ENCODE results near the gene PYDC2. TPM values are rescaled to one million over a fixed set of nuclear protein-coding genes. Genes with fewer than 3 reads are reported as not detected.

Gene PYDC2
- not detected in 3 replicates for total RNA-seq

DNA sequence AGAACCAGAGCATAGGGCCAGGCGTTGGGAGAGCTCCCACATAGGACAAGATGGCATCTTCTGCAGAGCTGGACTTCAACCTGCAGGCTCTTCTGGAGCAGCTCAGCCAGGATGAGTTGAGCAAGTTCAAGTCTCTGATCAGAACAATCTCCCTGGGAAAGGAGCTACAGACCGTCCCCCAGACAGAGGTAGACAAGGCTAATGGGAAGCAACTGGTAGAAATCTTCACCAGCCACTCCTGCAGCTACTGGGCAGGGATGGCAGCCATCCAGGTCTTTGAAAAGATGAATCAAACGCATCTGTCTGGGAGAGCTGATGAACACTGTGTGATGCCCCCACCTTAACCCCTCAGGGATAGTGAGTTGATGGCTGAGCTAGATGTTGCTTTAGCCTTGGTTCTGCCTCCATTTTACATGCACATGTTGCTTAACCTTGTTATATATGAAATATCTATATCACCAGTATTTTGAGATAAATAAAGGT is at the start of gene PYDC2:
PYDC2 (plus strand) TSS at position 51 of the 483 bp plus-strand sequence; CDS start at position 51, 0 bp downstream.
- TF ChIP-seq, protein P1, sequence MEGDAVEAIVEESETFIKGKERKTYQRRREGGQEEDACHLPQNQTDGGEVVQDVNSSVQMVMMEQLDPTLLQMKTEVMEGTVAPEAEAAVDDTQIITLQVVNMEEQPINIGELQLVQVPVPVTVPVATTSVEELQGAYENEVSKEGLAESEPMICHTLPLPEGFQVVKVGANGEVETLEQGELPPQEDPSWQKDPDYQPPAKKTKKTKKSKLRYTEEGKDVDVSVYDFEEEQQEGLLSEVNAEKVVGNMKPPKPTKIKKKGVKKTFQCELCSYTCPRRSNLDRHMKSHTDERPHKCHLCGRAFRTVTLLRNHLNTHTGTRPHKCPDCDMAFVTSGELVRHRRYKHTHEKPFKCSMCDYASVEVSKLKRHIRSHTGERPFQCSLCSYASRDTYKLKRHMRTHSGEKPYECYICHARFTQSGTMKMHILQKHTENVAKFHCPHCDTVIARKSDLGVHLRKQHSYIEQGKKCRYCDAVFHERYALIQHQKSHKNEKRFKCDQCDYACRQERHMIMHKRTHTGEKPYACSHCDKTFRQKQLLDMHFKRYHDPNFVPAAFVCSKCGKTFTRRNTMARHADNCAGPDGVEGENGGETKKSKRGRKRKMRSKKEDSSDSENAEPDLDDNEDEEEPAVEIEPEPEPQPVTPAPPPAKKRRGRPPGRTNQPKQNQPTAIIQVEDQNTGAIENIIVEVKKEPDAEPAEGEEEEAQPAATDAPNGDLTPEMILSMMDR (IDR thresholded peaks at IDR 0.05; ENCODE audit: unreplicated experiment), result no peak
- Mint-ChIP-seq H3K9me3 (peaks cover 4% of the 10 kb centered on the region), H3K36me3 (no peaks in the 10 kb centered on the region), H3K27me3 (ENCODE audit: low read depth) (peaks cover 1% of the 10 kb centered on the region), H3K27ac (no peak within 1 kb of the TSS), H3K4me3 (no peak within 1 kb of the TSS), H3K4me1 (peaks cover 6% of the 10 kb centered on the region)
- DNase-seq (ENCODE audit: low spot score in 2 of 2, unreplicated experiment in 2 of 2), result no peak

DNA sequence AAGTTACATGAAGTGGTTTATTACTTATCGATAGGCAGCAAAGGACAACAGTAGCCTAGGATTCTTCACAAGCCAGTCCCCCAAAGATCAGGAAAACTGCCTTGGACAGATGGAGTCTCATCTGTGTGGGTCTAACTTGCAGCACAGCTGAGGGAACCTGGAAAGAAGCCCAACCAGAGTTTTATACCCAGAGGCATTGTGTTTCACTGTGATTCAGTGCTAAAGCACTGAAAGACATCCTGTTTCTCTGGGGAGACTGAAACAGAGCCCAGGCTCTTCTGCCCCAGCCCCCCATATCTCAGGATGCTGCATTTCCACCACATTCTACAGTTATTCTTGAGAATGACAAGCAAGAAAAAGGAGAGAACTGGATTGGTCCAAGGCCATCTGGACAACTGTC is 48.2 kb upstream of the PYDC2 start:
- Mint-ChIP-seq H3K4me3 (no peak overlapping the region), H3K9me3 (peaks cover 25% of the 10 kb centered on the region), H3K4me1 (no peaks in the 10 kb centered on the region), H3K27me3 (ENCODE audit: low read depth) (no peaks in the 10 kb centered on the region), H3K27ac (no peak overlapping the region), H3K36me3 (peaks cover 7% of the 10 kb centered on the region)
- DNase-seq (ENCODE audit: low spot score in 2 of 2, unreplicated experiment in 2 of 2), result no peak
- TF ChIP-seq, protein P1 (IDR thresholded peaks at IDR 0.05; ENCODE audit: unreplicated experiment), result no peak

DNA sequence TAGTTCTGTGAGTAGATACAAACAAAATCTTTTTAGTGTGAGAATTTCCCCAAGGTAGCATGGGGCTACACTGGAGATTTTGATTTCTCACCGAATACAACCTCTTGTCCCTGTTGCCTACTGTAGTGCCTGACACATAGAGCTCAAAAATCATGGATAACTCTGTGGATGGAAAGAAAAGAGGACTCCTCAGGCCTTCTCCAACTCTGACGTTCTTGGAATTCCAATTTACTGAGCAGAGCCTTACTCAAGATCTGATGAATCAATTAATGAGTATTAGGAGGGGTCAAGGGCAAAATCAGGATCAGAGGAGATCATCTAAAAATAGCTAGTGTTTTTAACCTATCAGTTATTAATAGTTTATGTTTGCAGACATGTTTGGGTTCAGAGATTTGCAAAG is 46.7 kb upstream of the PYDC2 start:
- Mint-ChIP-seq H3K36me3 (peaks cover 7% of the 10 kb centered on the region), H3K9me3 (peaks cover 21% of the 10 kb centered on the region), H3K27ac (no peak overlapping the region), H3K4me1 (no peaks in the 10 kb centered on the region), H3K4me3 (no peak overlapping the region), H3K27me3 (ENCODE audit: low read depth) (no peaks in the 10 kb centered on the region)
- TF ChIP-seq, protein P1 (IDR thresholded peaks at IDR 0.05; ENCODE audit: unreplicated experiment), result no peak
- no peak for DNase-seq (ENCODE audit: low spot score in 2 of 2, unreplicated experiment in 2 of 2)

DNA sequence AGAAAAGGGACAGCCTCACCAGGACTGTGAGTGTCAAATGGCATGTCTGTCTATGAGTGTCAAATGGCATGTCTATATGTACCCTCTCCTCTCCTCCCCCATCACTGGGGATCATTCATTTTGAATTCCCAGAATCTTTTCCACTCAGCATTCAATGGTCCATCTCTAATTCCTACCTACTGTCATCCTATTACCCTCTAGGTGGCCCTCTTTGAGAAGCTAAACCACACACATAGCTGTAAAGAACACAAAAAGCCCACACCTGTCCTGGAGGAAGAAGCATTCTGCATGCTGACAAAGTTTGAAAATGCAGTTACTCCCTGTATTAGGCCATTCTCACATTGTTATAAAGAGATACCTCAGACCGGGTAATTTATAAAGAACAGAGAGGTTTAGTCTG is 46.2 kb upstream of the PYDC2 start:
- Mint-ChIP-seq H3K27me3 (ENCODE audit: low read depth) (no peaks in the 10 kb centered on the region), H3K36me3 (peaks cover 4% of the 10 kb centered on the region), H3K27ac (no peak overlapping the region), H3K9me3 (peaks cover 16% of the 10 kb centered on the region), H3K4me3 (no peak overlapping the region), H3K4me1 (no peaks in the 10 kb centered on the region)
- TF ChIP-seq, protein P1 (IDR thresholded peaks at IDR 0.05; ENCODE audit: unreplicated experiment), result no peak
- DNase-seq (ENCODE audit: low spot score in 2 of 2, unreplicated experiment in 2 of 2), result no peak

DNA sequence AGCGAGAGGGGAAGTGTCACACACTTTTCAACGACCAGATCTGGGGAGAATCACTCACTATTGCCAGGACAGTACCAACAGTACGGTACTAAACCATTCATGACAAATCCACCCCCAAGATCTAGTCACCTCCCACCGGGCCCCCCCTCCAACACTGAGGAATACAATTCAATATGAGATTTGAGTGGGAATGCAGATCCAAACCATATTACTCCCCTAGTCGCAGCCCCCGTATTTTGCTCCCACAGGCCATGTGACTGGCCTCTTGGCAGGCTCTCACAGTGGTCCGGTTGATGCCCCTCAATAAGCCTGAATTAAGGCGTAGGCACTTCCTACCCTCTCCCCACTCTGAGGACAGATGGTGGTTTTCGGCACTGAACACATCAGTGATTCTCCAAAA is 45.4 kb upstream of the PYDC2 start:
- no peaks in the 10 kb centered on the region for H3K36me3 Mint-ChIP-seq
- peaks cover 10% of the 10 kb centered on the region for H3K9me3 Mint-ChIP-seq
- no peaks in the 10 kb centered on the region for H3K27me3 Mint-ChIP-seq (ENCODE audit: low read depth)
- no peaks in the 10 kb centered on the region for H3K4me1 Mint-ChIP-seq
- no peak for DNase-seq (ENCODE audit: low spot score in 2 of 2, unreplicated experiment in 2 of 2)
- TF ChIP-seq, protein P1 (IDR thresholded peaks at IDR 0.05; ENCODE audit: unreplicated experiment), result no peak
- H3K4me3 Mint-ChIP-seq, result no peak overlapping the region
- H3K27ac Mint-ChIP-seq, result no peak overlapping the region

DNA sequence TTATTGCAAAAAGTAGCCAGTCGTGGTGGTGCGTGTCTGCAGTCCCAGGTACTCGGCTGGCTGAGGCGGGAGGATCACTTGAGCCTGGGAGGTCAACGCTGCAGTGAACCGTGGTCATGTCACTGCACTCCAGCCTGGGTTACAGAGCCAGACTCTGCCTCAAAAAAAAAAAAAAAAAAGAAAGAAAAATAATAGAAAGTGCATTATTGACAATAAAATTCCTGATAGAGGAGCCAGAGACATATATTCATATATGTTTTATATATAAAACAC is 43.6 kb upstream of the PYDC2 start:
- Mint-ChIP-seq H3K4me1 (no peaks in the 10 kb centered on the region), H3K27me3 (ENCODE audit: low read depth) (no peaks in the 10 kb centered on the region), H3K9me3 (no peaks in the 10 kb centered on the region), H3K27ac (no peak overlapping the region), H3K4me3 (no peak overlapping the region), H3K36me3 (no peaks in the 10 kb centered on the region)
- no peak for DNase-seq (ENCODE audit: low spot score in 2 of 2, unreplicated experiment in 2 of 2)
- TF ChIP-seq, protein P1 (IDR thresholded peaks at IDR 0.05; ENCODE audit: unreplicated experiment), result no peak
